Mucosa of descending colon (tissue), 3 donors: ENCODE data around the gene SGTA. TPM values are rescaled to one million over a fixed set of nuclear protein-coding genes. Genes with fewer than 3 reads are reported as not detected.

Experiments used
- ATAC-seq: fragments of 200-7000 bp; cut with Tn5 transposase; one replicate; pipeline ENCODE4 v1.9.1; 2020; ENCODE audit warnings: mild to moderate bottlenecking, moderate library complexity
- DNase-seq, 3 donors: peaks; one replicate each; pipeline ENCODE4 v3.0.0-alpha.2; 2020
- H3K36me3 ChIP-seq: fragments of 200-600 bp; one replicate; pipeline ENCODE4 v1.8.0; 2021; ENCODE audit warnings: low read depth, mild to moderate bottlenecking
- H3K4me1 ChIP-seq: fragments of 200-600 bp; one replicate; pipeline ENCODE4 v1.8.0; 2021; ENCODE audit warnings: low read depth, mild to moderate bottlenecking
- H3K4me3 ChIP-seq: fragments of 200-600 bp; one replicate; pipeline ENCODE4 v1.8.0; 2021; ENCODE audit warnings: mild to moderate bottlenecking
- H3K9me3 ChIP-seq: fragments of 200-600 bp; one replicate; pipeline ENCODE4 v1.8.0; 2021; ENCODE audit warnings: mild to moderate bottlenecking
- CTCF ChIP-seq: fragments of 200-600 bp; IDR thresholded peaks from one replicate; pipeline ENCODE4 v1.8.0; 2022; ENCODE audit warnings: antibody characterized with exemption, mild to moderate bottlenecking
- intact Hi-C, 2 donors: fragments of 100-400 bp; cut with DNase I in 1 of 2; cut with micrococcal nuclease in 1 of 2; formaldehyde crosslinking; loops; one replicate each; pipeline versions ENCODE4 v1.11.0 to v1.11.1; 2022; cut with DNase I, micrococcal nuclease
- total RNA-seq, 3 donors: library from RNA; stranded (reverse); fragmentation: NEBNext Ultra II Directional in 2 of 3; extraction: Animal tissue kit (Norgen Biotek cat#: 25700) in 2 of 3; gene quantifications; one replicate each; pipeline versions ENCODE4 v1.2.1 to v1.2.4, GENCODE V29; 2021 to 2023
- donor health status: DM: no; HTN: no; CAD: no; lungs with moderate emphysema.
- donor health status: DM: no; HTN: no; CAD: no.
- donor health status: DM: no; HTN: yes; CAD: no.

SGTA gene
- total RNA-seq, 3 donors from 2014 or later, result 37.7 to 52.7 (median 48.9) TPM

- TF ChIP-seq CTCF, result no peak
- intact Hi-C loops, result no loop called here
- no peak overlapping the region for H3K4me3 ChIP-seq
- H3K9me3 ChIP-seq, result no peaks in the 10 kb centered on the region
- H3K4me1 ChIP-seq, result no peaks in the 10 kb centered on the region
- no peak for DNase-seq
- ATAC-seq, result no peak
- H3K36me3 ChIP-seq, result no peaks in the 10 kb centered on the region
These were observed 15.1 kb upstream of the SGTA start for GRCh38 chr19:2798158-2798685.

- Histone ChIP-seq H3K36me3 (no peaks in the 10 kb centered on the region), H3K4me3 (no peak overlapping the region), H3K4me1 (no peaks in the 10 kb centered on the region), H3K9me3 (no peaks in the 10 kb centered on the region)
- TF ChIP-seq CTCF, result no peak
- no peak for ATAC-seq
- intact Hi-C loops, result no loop called here
- no peak for DNase-seq
These were observed 14.2 kb upstream of the SGTA start for GRCh38 chr19:2797280-2797679.

GRCh38 chr19:2796659-2797266 lies 13.7 kb upstream of the SGTA start:
- DNase-seq (no peak), ATAC-seq (no peak)
- intact Hi-C loops, result no loop called here
- H3K4me3 ChIP-seq, result no peak overlapping the region
- H3K36me3 ChIP-seq, result no peaks in the 10 kb centered on the region
- no peaks in the 10 kb centered on the region for H3K9me3 ChIP-seq
- no peaks in the 10 kb centered on the region for H3K4me1 ChIP-seq
- TF ChIP-seq CTCF, result no peak

GRCh38 chr19:2795827-2796658 lies 13.0 kb upstream of the SGTA start:
- intact Hi-C loops, result no loop called here
- Histone ChIP-seq H3K9me3 (no peaks in the 10 kb centered on the region), H3K4me3 (no peak overlapping the region), H3K36me3 (no peaks in the 10 kb centered on the region), H3K4me1 (no peaks in the 10 kb centered on the region)
- ATAC-seq, result peak; percentile 8
- TF ChIP-seq CTCF, result no peak
- no peak for DNase-seq

GRCh38 chr19:2793577-2793976 lies 10.5 kb upstream of the SGTA start:
- ATAC-seq (no peak), DNase-seq (no peak)
- intact Hi-C loops, result no loop called here
- H3K9me3 ChIP-seq, result no peaks in the 10 kb centered on the region
- no peak for TF ChIP-seq CTCF
- no peak overlapping the region for H3K4me3 ChIP-seq
- no peaks in the 10 kb centered on the region for H3K4me1 ChIP-seq
- no peaks in the 10 kb centered on the region for H3K36me3 ChIP-seq
